Measurements from ENCODE around the gene EFL1. TPM values are rescaled to one million over a fixed set of nuclear protein-coding genes. Genes with fewer than 3 reads are reported as not detected.
A peak's percentile ranks its signal among the peaks of the same experiment; 100 is the strongest.

EFL1 gene
- total and polyA plus RNA-seq, 2 donors (not counting 3 experiments of a cell fraction or from before 2014, with no cell fraction given): 6.6 to 21.9 TPM

GRCh38 chr15:82172506-82172905, 90.0 kb downstream of the EFL1 start:
- Histone ChIP-seq H3K9me3 (replicated peaks; ENCODE audit: control insufficient read depth, insufficient read depth, low read length) (no peaks in the 10 kb centered on the region), H2AFZ (ENCODE audit: low read depth, low read length) (no peak overlapping the region), H3K4me3 (replicated peaks in 1 of 3; ENCODE audit: insufficient read depth in 1 of 3, low read depth in 1 of 3, low read length in 3 of 3) (no peak overlapping the region), H3K4me2 (ENCODE audit: insufficient read depth, low read length) (no peak overlapping the region), H3K36me3 (ENCODE audit: control insufficient read depth in 2 of 2, extremely low read depth in 1 of 2, insufficient read depth in 2 of 2, low read length in 2 of 2) (no peaks in the 10 kb centered on the region), H3K9ac (replicated peaks; ENCODE audit: extremely low read depth, insufficient read depth, low read length) (no peak overlapping the region), H3K79me2 (ENCODE audit: control insufficient read depth, insufficient read depth, low read length) (no peaks in the 10 kb centered on the region), H3K27ac (ENCODE audit: insufficient read depth, low read depth, low read length) (no peak overlapping the region), H3K27me3 (ENCODE audit: control insufficient read depth in 2 of 2, insufficient read depth in 2 of 2, low read length in 2 of 2) (no peaks in the 10 kb centered on the region), H4K20me1 (replicated peaks; ENCODE audit: control insufficient read depth, extremely low read depth, insufficient read depth, low read length) (no peaks in the 10 kb centered on the region), H3K4me1 (ENCODE audit: control insufficient read depth, extremely low read depth, insufficient read depth, low read length) (no peaks in the 10 kb centered on the region), H3K9me1 (replicated peaks; ENCODE audit: control insufficient read depth, extremely low read depth, insufficient read depth, low read length) (no peaks in the 10 kb centered on the region)
- dilution Hi-C loops (cut with MboI; ENCODE audit: extremely low pct_ligation_motif_present, low sequenced_read_pairs) (no loop called here), intact Hi-C loops (cut with micrococcal nuclease) (no loop called here)
- BruUV-seq (replicated peaks): no TSS peak
- no peak for DNase-seq (ENCODE audit: low read depth, low spot score)
- no peak for FAIRE-seq
- TF ChIP-seq, protein P1, sequence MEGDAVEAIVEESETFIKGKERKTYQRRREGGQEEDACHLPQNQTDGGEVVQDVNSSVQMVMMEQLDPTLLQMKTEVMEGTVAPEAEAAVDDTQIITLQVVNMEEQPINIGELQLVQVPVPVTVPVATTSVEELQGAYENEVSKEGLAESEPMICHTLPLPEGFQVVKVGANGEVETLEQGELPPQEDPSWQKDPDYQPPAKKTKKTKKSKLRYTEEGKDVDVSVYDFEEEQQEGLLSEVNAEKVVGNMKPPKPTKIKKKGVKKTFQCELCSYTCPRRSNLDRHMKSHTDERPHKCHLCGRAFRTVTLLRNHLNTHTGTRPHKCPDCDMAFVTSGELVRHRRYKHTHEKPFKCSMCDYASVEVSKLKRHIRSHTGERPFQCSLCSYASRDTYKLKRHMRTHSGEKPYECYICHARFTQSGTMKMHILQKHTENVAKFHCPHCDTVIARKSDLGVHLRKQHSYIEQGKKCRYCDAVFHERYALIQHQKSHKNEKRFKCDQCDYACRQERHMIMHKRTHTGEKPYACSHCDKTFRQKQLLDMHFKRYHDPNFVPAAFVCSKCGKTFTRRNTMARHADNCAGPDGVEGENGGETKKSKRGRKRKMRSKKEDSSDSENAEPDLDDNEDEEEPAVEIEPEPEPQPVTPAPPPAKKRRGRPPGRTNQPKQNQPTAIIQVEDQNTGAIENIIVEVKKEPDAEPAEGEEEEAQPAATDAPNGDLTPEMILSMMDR (IDR thresholded peaks at IDR 0.05; ENCODE audit: extremely low read depth in 1 of 2, insufficient read depth in 1 of 2, low read depth in 1 of 2, low read length in 2 of 2): no peak
- TF ChIP-seq MYC (IDR thresholded peaks at IDR 0.05; ENCODE audit: low read depth, low read length) (no peak), JUN (IDR thresholded peaks at IDR 0.05; ENCODE audit: borderline replicate concordance, insufficient read depth, insufficient read length, low read depth) (peak; percentile 14), GATA2 (IDR thresholded peaks at IDR 0.05; ENCODE audit: insufficient read depth, insufficient read length, low read depth, low read length) (no peak), POLR2AphosphoS5 (IDR thresholded peaks at IDR 0.05; ENCODE audit: insufficient read depth, low read depth, low read length) (no peak)
- ChIA-PET POLR2A (no interaction called here), CTCF (interaction anchor here (1.3 to 2.5 kb wide), 2 partner anchors 9 to 64 kb away, joined by 3 to 7 read pairs; no protein-coding TSS in a partner anchor)

GRCh38 chr15:82168757-82169156, 93.8 kb downstream of the EFL1 start:
- Histone ChIP-seq H3K36me3 (ENCODE audit: control insufficient read depth in 2 of 2, extremely low read depth in 1 of 2, insufficient read depth in 2 of 2, low read length in 2 of 2) (no peaks in the 10 kb centered on the region), H3K4me3 (replicated peaks in 1 of 3; ENCODE audit: insufficient read depth in 1 of 3, low read depth in 1 of 3, low read length in 3 of 3) (no peak overlapping the region), H3K79me2 (ENCODE audit: control insufficient read depth, insufficient read depth, low read length) (no peaks in the 10 kb centered on the region), H3K27ac (ENCODE audit: insufficient read depth, low read depth, low read length) (no peak overlapping the region), H4K20me1 (replicated peaks; ENCODE audit: control insufficient read depth, extremely low read depth, insufficient read depth, low read length) (no peaks in the 10 kb centered on the region), H3K27me3 (ENCODE audit: control insufficient read depth in 2 of 2, insufficient read depth in 2 of 2, low read length in 2 of 2) (no peaks in the 10 kb centered on the region), H3K9me1 (replicated peaks; ENCODE audit: control insufficient read depth, extremely low read depth, insufficient read depth, low read length) (no peaks in the 10 kb centered on the region), H3K4me2 (ENCODE audit: insufficient read depth, low read length) (no peak overlapping the region), H3K9me3 (replicated peaks; ENCODE audit: control insufficient read depth, insufficient read depth, low read length) (no peaks in the 10 kb centered on the region), H2AFZ (ENCODE audit: low read depth, low read length) (no peak overlapping the region), H3K9ac (replicated peaks; ENCODE audit: extremely low read depth, insufficient read depth, low read length) (no peak overlapping the region), H3K4me1 (ENCODE audit: control insufficient read depth, extremely low read depth, insufficient read depth, low read length) (peaks cover 6% of the 10 kb centered on the region)
- TF ChIP-seq GATA2 (IDR thresholded peaks at IDR 0.05; ENCODE audit: insufficient read depth, insufficient read length, low read depth, low read length) (no peak), EZH2 (IDR thresholded peaks at IDR 0.05; ENCODE audit: borderline replicate concordance, low read depth, low read length, severe bottlenecking) (no peak)
- TF ChIP-seq, protein P1 (IDR thresholded peaks at IDR 0.05; ENCODE audit: extremely low read depth in 1 of 2, insufficient read depth in 1 of 2, low read depth in 1 of 2, low read length in 2 of 2): no peak
- DNase-seq (ENCODE audit: low read depth, low spot score) (no peak), FAIRE-seq (no peak)
- dilution Hi-C loops (cut with MboI; ENCODE audit: extremely low pct_ligation_motif_present, low sequenced_read_pairs): no loop called here
- ChIA-PET POLR2A (interaction anchor here (0.6 kb wide), 1 partner anchor 1011 kb away, joined by 3 read pairs; no protein-coding TSS in a partner anchor), CTCF (interaction anchor here (1.7 to 1.9 kb wide), 2 partner anchors 47 to 60 kb away, joined by 4 to 8 read pairs; no protein-coding TSS in a partner anchor)
- intact Hi-C loops (cut with micrococcal nuclease): no loop called here
- BruUV-seq (replicated peaks): no TSS peak

Data from endothelial cell of umbilical vein (primary cell).